K562 (cell line): ENCODE data around the gene LIX1L. TPM values are rescaled to one million over a fixed set of nuclear protein-coding genes. Genes with fewer than 3 reads are reported as not detected.

Experiments used
- CSDE1 ChIP-seq, 2 experiments: fragments of 450-650 bp; IDR thresholded peaks; 2 replicates each; pipeline ENCODE4 v1.6.1; 2016; ENCODE audit warnings: mild to moderate bottlenecking in 1 of 2
- E2F3 ChIP-seq: fragments of 250-450 bp; sonication (Bioruptor Pico); IDR thresholded peaks from 2 replicates; pipeline ENCODE4 v1.4.0; 2020; ENCODE audit warnings: mild to moderate bottlenecking
- EZH2 ChIP-seq: IDR thresholded peaks from 2 replicates; pipeline ENCODE4 v1.6.1; 2012; ENCODE audit warnings: low read depth, mild to moderate bottlenecking, inconsistent platforms, low read length, borderline replicate concordance
- KLF6 ChIP-seq: fragments of 250-450 bp; sonication (Bioruptor Pico); IDR thresholded peaks from 2 replicates; pipeline ENCODE4 v1.4.0; 2020; ENCODE audit warnings: mild to moderate bottlenecking, moderate library complexity, borderline replicate concordance
- LARP7 ChIP-seq: fragments of 450-650 bp; IDR thresholded peaks from 2 replicates; pipeline ENCODE4 v1.6.1; 2016
- MECOM ChIP-seq: fragments of 250-450 bp; sonication (Bioruptor Pico); IDR thresholded peaks from 2 replicates; pipeline ENCODE4 v1.8.0; 2022; ENCODE audit warnings: inconsistent platforms
- PCBP2 ChIP-seq: fragments of 200-400 bp; formaldehyde crosslinking; IDR thresholded peaks from 2 replicates; pipeline ENCODE4 v1.6.1; 2018; ENCODE audit warnings: low read length, low read depth, mild to moderate bottlenecking, moderate library complexity; ENCODE audit not compliant: poor library complexity, severe bottlenecking
- PML ChIP-seq: IDR thresholded peaks from 2 replicates; pipeline ENCODE4 v1.6.1; 2012; ENCODE audit warnings: low read length, inconsistent platforms
- RBM22 ChIP-seq: fragments of 200-400 bp; formaldehyde crosslinking; IDR thresholded peaks from 2 replicates; pipeline ENCODE4 v1.6.1; 2018; ENCODE audit warnings: low read length, low read depth; ENCODE audit not compliant: poor library complexity, severe bottlenecking
- SIN3B ChIP-seq: fragments of 450-650 bp; IDR thresholded peaks from 2 replicates; pipeline ENCODE4 v1.6.1; 2017; ENCODE audit warnings: low read depth, mild to moderate bottlenecking, moderate library complexity
- SMARCA4 ChIP-seq: fragments of 450-650 bp; IDR thresholded peaks from 2 replicates; pipeline ENCODE4 v1.6.1; 2016
- THAP12 ChIP-seq: fragments of 250-450 bp; sonication (Bioruptor Pico); IDR thresholded peaks from 2 replicates; pipeline ENCODE4 v1.9.0; 2021; ENCODE audit warnings: mild to moderate bottlenecking, inconsistent platforms
- ZNF24 ChIP-seq: fragments of 450-650 bp; IDR thresholded peaks from 2 replicates; pipeline ENCODE4 v1.6.1; 2016
- ZNF311 ChIP-seq: fragments of 250-450 bp; sonication (Bioruptor Pico); IDR thresholded peaks from 2 replicates; pipeline ENCODE4 v1.4.0; 2020; ENCODE audit warnings: mild to moderate bottlenecking, moderate library complexity
- ZNF76 ChIP-seq: fragments of 250-450 bp; sonication (Bioruptor Pico); IDR thresholded peaks from 2 replicates; pipeline ENCODE4 v1.4.0; 2020; ENCODE audit warnings: mild to moderate bottlenecking, moderate library complexity, borderline replicate concordance
- ZSCAN32 ChIP-seq: fragments of 450-650 bp; formaldehyde crosslinking; IDR thresholded peaks from 2 replicates; pipeline ENCODE4 v1.4.0; 2020; ENCODE audit warnings: mild to moderate bottlenecking, moderate library complexity
- polyA plus RNA-seq, 8 experiments: library from polyadenylated mRNA; depleted of rRNA in 4 of 8; stranded (reverse) in 5 of 8; unstranded in 3 of 8; fragments of >200 nt; fragmentation: Nextera tagmentation in 2 of 8; fragmentation: Illumina TruSeq in 1 of 8; extraction: Ambion mirVana in 2 of 8; extraction: Trizol in 1 of 8; gene quantifications; 2 replicates each; pipeline versions ENCODE4 v1.2.1 to v1.2.3, GENCODE V29; 2011 to 2014; ENCODE audit warnings: inconsistent platforms in 1 of 8, missing spikeins in 1 of 8
- total RNA-seq, 7 experiments: library from RNA; depleted of rRNA in 6 of 7; stranded (reverse); fragments of >200 nt in 6 of 7; fragmentation: Illumina TruSeq in 2 of 7; extraction: Trizol in 2 of 7; gene quantifications; 2 replicates each; pipeline versions ENCODE4 v1.2.1 to v1.2.3, GENCODE V29; 2011 to 2021; ENCODE audit warnings: low replicate concordance in 1 of 7
- TF ChIP-seq, protein P1 (sequence below): sonication (generic); formaldehyde crosslinking; IDR thresholded peaks from 2 replicates; pipeline ENCODE4 v1.8.1; 2023; ENCODE audit warnings: mild to moderate bottlenecking, missing genetic modification reagents
- TF ChIP-seq, protein P2 (sequence below), 2 experiments: fragments of 450-650 bp; formaldehyde crosslinking in 1 of 2; IDR thresholded peaks; 2 replicates each; pipeline versions ENCODE4 v1.4.0 to v1.6.1; 2014 to 2020; ENCODE audit warnings: mild to moderate bottlenecking in 2 of 2, borderline replicate concordance in 1 of 2, low read depth in 1 of 2

Gene LIX1L
- total and polyA plus RNA-seq, 9 of the 15 experiments (the other 6 are each of a cell fraction or from before 2014, with no cell fraction given), result 4.6 to 26.5 (median 12.5) TPM

- TF ChIP-seq PCBP2 (no peak), ZNF311 (no peak), E2F3 (CRISPR knock-in tag) (no peak), ZNF24 (no peak), MECOM (0 out of 2 replicates have a peak, but pooled peaks have one; percentile 39), ZSCAN32 (CRISPR knock-in tag) (no peak), KLF6 (CRISPR knock-in tag) (peak; percentile 24; the same call in 1 of the 2 replicates), SMARCA4 (peak; percentile 59), CSDE1 (IDR thresholded peaks at IDR 0.05) (peak in 1 of 2 experiments; percentile 6; a peak in 1 of 4 replicates), EZH2 (no peak), PML (peak; percentile 98), SIN3B (no peak; the same call in 1 of the 2 replicates), RBM22 (no peak), LARP7 (peak; percentile 73; the same call in 1 of the 2 replicates), ZNF76 (CRISPR knock-in tag) (no peak), THAP12 (CRISPR knock-in tag) (0 out of 2 replicates have a peak, but pooled peaks have one; percentile 9)
- TF ChIP-seq, protein P1, sequence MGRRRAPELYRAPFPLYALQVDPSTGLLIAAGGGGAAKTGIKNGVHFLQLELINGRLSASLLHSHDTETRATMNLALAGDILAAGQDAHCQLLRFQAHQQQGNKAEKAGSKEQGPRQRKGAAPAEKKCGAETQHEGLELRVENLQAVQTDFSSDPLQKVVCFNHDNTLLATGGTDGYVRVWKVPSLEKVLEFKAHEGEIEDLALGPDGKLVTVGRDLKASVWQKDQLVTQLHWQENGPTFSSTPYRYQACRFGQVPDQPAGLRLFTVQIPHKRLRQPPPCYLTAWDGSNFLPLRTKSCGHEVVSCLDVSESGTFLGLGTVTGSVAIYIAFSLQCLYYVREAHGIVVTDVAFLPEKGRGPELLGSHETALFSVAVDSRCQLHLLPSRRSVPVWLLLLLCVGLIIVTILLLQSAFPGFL (CRISPR knock-in tag), result no peak
- TF ChIP-seq, protein P2, sequence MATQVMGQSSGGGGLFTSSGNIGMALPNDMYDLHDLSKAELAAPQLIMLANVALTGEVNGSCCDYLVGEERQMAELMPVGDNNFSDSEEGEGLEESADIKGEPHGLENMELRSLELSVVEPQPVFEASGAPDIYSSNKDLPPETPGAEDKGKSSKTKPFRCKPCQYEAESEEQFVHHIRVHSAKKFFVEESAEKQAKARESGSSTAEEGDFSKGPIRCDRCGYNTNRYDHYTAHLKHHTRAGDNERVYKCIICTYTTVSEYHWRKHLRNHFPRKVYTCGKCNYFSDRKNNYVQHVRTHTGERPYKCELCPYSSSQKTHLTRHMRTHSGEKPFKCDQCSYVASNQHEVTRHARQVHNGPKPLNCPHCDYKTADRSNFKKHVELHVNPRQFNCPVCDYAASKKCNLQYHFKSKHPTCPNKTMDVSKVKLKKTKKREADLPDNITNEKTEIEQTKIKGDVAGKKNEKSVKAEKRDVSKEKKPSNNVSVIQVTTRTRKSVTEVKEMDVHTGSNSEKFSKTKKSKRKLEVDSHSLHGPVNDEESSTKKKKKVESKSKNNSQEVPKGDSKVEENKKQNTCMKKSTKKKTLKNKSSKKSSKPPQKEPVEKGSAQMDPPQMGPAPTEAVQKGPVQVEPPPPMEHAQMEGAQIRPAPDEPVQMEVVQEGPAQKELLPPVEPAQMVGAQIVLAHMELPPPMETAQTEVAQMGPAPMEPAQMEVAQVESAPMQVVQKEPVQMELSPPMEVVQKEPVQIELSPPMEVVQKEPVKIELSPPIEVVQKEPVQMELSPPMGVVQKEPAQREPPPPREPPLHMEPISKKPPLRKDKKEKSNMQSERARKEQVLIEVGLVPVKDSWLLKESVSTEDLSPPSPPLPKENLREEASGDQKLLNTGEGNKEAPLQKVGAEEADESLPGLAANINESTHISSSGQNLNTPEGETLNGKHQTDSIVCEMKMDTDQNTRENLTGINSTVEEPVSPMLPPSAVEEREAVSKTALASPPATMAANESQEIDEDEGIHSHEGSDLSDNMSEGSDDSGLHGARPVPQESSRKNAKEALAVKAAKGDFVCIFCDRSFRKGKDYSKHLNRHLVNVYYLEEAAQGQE (IDR thresholded peaks at IDR 0.05; ENCODE audit: borderline replicate concordance), result no peak; the same call in 1 of the 2 replicates
- TF ChIP-seq, protein P2 (CRISPR knock-in tag; IDR thresholded peaks at IDR 0.05; ENCODE audit: low read depth), result no peak
Measured at GRCh38 chr1:145996433-145997015, 38.7 kb upstream of the LIX1L start, which contains the start of gene TXNIP (continued).
